ENCODE data around the gene HVCN1.

DNA sequence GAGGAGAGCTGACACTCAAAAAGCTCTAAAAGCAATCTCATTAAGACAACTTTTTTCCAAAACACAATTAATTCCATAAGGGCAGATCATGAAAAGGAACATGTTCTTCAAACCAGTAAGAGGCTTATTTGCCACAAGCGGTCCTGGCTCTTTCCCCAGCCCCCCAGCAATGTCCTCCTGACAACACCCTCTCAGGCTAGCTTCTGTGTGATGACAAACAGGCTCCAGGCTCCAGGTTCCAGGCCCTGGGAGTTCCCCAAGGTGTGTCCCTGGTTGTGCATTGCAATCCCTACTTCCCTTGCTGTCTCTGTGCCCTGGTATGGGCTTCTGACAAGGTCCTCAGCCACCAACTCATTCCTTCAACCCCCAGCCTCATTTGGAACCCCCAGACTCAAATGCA, 8.9 kb downstream of the HVCN1 start:
- TF ChIP-seq POLR2AphosphoS5 (IDR thresholded peaks at IDR 0.05; ENCODE audit: insufficient read depth in 1 of 2, low read depth in 1 of 2) (no peak), POLR2A (IDR thresholded peaks at IDR 0.05) (no peak), CTCF (IDR thresholded peaks at IDR 0.05) (no peak)
